ENCODE results near the gene WBP4. TPM values are rescaled to one million over a fixed set of nuclear protein-coding genes. Genes with fewer than 3 reads are reported as not detected.

Gene WBP4
- total and polyA plus RNA-seq, 2 of the 13 experiments (the other 11 are each of a cell fraction or from before 2014, with no cell fraction given) = 6.7 to 11.7 TPM

GRCh38 chr13:41107104-41107571, 45.8 kb downstream of the WBP4 start (continued):
- TF ChIP-seq ZNF292 (CRISPR knock-in tag; IDR thresholded peaks at IDR 0.05; ENCODE audit: borderline replicate concordance, low read depth) = peak; percentile 55; the same call in 1 of the 2 replicates
- peak; percentile 31; the same call in 1 of the 2 replicates for TF ChIP-seq MAX (IDR thresholded peaks at IDR 0.05)
- 0 out of 2 replicates have a peak, but pooled peaks have one; percentile 9 for TF ChIP-seq AHR (CRISPR knock-in tag; IDR thresholded peaks at IDR 0.05)
- TF ChIP-seq RXRB (CRISPR knock-in tag; IDR thresholded peaks at IDR 0.05; ENCODE audit: borderline replicate concordance) = peak; percentile 68; the same call in 1 of the 2 replicates
- no peak for TF ChIP-seq NR3C1 (CRISPR knock-in tag; IDR thresholded peaks at IDR 0.05)
- TF ChIP-seq ZBTB7B (CRISPR knock-in tag; IDR thresholded peaks at IDR 0.05) = 0 out of 2 replicates have a peak, but pooled peaks have one; percentile 15

- in situ Hi-C loops (cut with HindIII; ENCODE audit: extremely low pct_ligation_motif_present, low pct_unique_long_range_greater_than_20kb) = no loop called here
- Histone ChIP-seq H3K9me3 (ENCODE audit: low read length) (no peaks in the 10 kb centered on the region), H3K79me2 (ENCODE audit: insufficient read depth, low read length) (no peaks in the 10 kb centered on the region), H4K20me1 (ENCODE audit: insufficient read depth, low read length) (no peaks in the 10 kb centered on the region), H3K4me3 (replicated peaks in 1 of 3; ENCODE audit: insufficient read depth in 1 of 3, low read depth in 2 of 3, low read length in 3 of 3) (peak overlapping the region; percentile 69 to 79 (median 69)), H3K36me3 (replicated peaks in 1 of 2; ENCODE audit: control insufficient read depth in 1 of 2, insufficient read depth in 2 of 2, low read length in 2 of 2) (no peaks in the 10 kb centered on the region), H3K27me3 (ENCODE audit: control insufficient read depth in 1 of 2, insufficient read depth in 2 of 2, low read length in 2 of 2) (no peaks in the 10 kb centered on the region), H3K4me1 (ENCODE audit: insufficient read depth, low read length) (peaks cover 12% of the 10 kb centered on the region), H3K9ac (ENCODE audit: insufficient read depth, low read depth, low read length) (peak overlapping the region; percentile 37; the same call in 1 of the 2 replicates), H3K27ac (ENCODE audit: extremely low read length, insufficient read depth, low read length) (peak overlapping the region; percentile 59), H3K4me2 (ENCODE audit: low read depth, low read length) (peak overlapping the region; percentile 92), H2AFZ (ENCODE audit: low read length) (peak overlapping the region; percentile 91)
- WGBS (ENCODE audit: low lambda C conversion rate) = 0% methylated on average over 2 of the region's 7 CpGs
- peak; percentile 95 for ATAC-seq
- intact Hi-C loops (cut with micrococcal nuclease; ENCODE audit: unreplicated experiment) = loop anchor here (2.0 kb wide), 1 partner anchor 21 kb away; no protein-coding TSS in a partner anchor
- peak; percentile 81 for DNase-seq (ENCODE audit: low spot score)
- BruUV-seq (replicated peaks) = no TSS peak
- ChIA-PET POLR2A (interaction anchor here (0.7 to 1.8 kb wide), 8 partner anchors 8 to 112 kb away, joined by 3 to 12 read pairs (median 4); partner anchors contain the start of genes KBTBD6 and WBP4), CTCF (ENCODE audit: low intra/inter-chr PET ratio, low total read pairs) (no interaction called here)
- FAIRE-seq = peak; percentile 65
- TF ChIP-seq NPAS2 (CRISPR knock-in tag; IDR thresholded peaks at IDR 0.05; ENCODE audit: borderline replicate concordance) (no peak), ZNF337 (CRISPR knock-in tag; IDR thresholded peaks at IDR 0.05; ENCODE audit: borderline replicate concordance, low read depth) (0 out of 2 replicates have a peak, but pooled peaks have one; percentile 48), DRAP1 (CRISPR knock-in tag; IDR thresholded peaks at IDR 0.05) (peak; percentile 99), ATF3 (CRISPR knock-in tag; IDR thresholded peaks at IDR 0.05) (no peak), XRCC5 (optimal IDR thresholded peaks at IDR 0.05; ENCODE audit: low read length) (no peak), ZNF430 (CRISPR knock-in tag; IDR thresholded peaks at IDR 0.05) (no peak), MAX (IDR thresholded peaks at IDR 0.05) (peak; percentile 40; the same call in 1 of the 2 replicates), BORCS8-MEF2B (CRISPR knock-in tag; IDR thresholded peaks at IDR 0.05) (0 out of 2 replicates have a peak, but pooled peaks have one; percentile 51), KAT8 (CRISPR knock-in tag; IDR thresholded peaks at IDR 0.05) (no peak), ZNF280D (CRISPR knock-in tag; IDR thresholded peaks at IDR 0.05) (0 out of 2 replicates have a peak, but pooled peaks have one; percentile 2), PLRG1 (conservative IDR thresholded peaks at IDR 0.05) (no peak)
Observed at GRCh38 chr13:41107584-41108014, 46.3 kb downstream of the WBP4 start.

Data from HepG2 (cell line).